Transverse colon (tissue), 4 donors: Measurements from ENCODE around the gene EYA4. TPM values are rescaled to one million over a fixed set of nuclear protein-coding genes. Genes with fewer than 3 reads are reported as not detected.

Experiments
- DNase-seq: peaks from one replicate; pipeline ENCODE4 v3.0.0-alpha.2; 2019
- H3K27ac ChIP-seq, 4 donors: fragments of 200-600 bp; sonication (generic); 2 replicates each; pipeline ENCODE4 v1.5.1; 2016 to 2018; ENCODE audit warnings: inconsistent platforms in 4 of 4
- H3K27me3 ChIP-seq: fragments of 200-600 bp; sonication (generic); 2 replicates; pipeline ENCODE4 v1.5.1; 2017; ENCODE audit warnings: inconsistent platforms
- H3K36me3 ChIP-seq, 4 donors: fragments of 200-600 bp; sonication (generic); 2 replicates each; pipeline ENCODE4 v1.5.1; 2017 to 2019; ENCODE audit warnings: inconsistent platforms in 4 of 4
- H3K4me1 ChIP-seq, 4 donors: fragments of 200-600 bp; sonication (generic); 2 replicates each; pipeline ENCODE4 v1.5.1; 2017 to 2020; ENCODE audit warnings: inconsistent platforms in 4 of 4
- H3K4me3 ChIP-seq, 4 donors: fragments of 200-600 bp; sonication (generic); 1 replicate in 1 of 4; 2 replicates in 3 of 4; pipeline versions ENCODE4 v1.5.1 to v1.6.1; 2017 to 2019; ENCODE audit warnings: inconsistent platforms in 4 of 4
- H3K9me3 ChIP-seq, 2 donors: fragments of 200-600 bp; sonication (generic); 2 replicates each; pipeline ENCODE4 v1.5.1; 2017 to 2019; ENCODE audit warnings: inconsistent platforms in 2 of 2
- EP300 ChIP-seq: sonication (generic); formaldehyde crosslinking; IDR thresholded peaks from one replicate; pipeline ENCODE4 v1.6.1; 2017; ENCODE audit warnings: antibody characterized with exemption, low read depth
- POLR2A ChIP-seq: fragments of 450-650 bp; IDR thresholded peaks from one replicate; pipeline ENCODE4 v1.6.1; 2016; ENCODE audit warnings: antibody characterized with exemption, mild to moderate bottlenecking, moderate library complexity
- POLR2AphosphoS5 ChIP-seq, 3 donors: sonication (generic); formaldehyde crosslinking; IDR thresholded peaks; one replicate each; pipeline ENCODE4 v1.6.1; 2016; ENCODE audit warnings: antibody characterized with exemption in 3 of 3
- WGBS, 2 donors: methylation state at CpG; one replicate each; pipeline ENCODE4 v1.1.5; 2018; ENCODE audit warnings: low coverage in 1 of 2; 5-methylcytosine and 5-hydroxymethylcytosine counted together
- in situ Hi-C, 4 donors: fragments of 200-750 bp; cut with MboI; loops; one replicate each; pipeline versions ENCODE4 v1.15.0 to v1.15.1; 2017; ENCODE audit warnings: low sequenced_read_pairs in 3 of 4, low pct_ligation_motif_present in 1 of 4, low pct_unique_long_range_greater_than_20kb in 1 of 4
- intact Hi-C: fragments of 100-400 bp; cut with DNase I; formaldehyde crosslinking; loops from one replicate; pipeline ENCODE4 v1.15.1; 2023; ENCODE audit warnings: low total_unique reads
- total RNA-seq, 4 donors: library from RNA; depleted of rRNA; stranded (reverse); fragments of >200 nt; gene quantifications; one replicate each; pipeline ENCODE4 v1.1.0, GENCODE V29; 2016
- TF ChIP-seq, protein P1 (sequence below), 5 experiments: fragments of 200-600 bp in 3 of 5; fragments of 450-650 bp in 2 of 5; sonication (generic) in 3 of 5; IDR thresholded peaks; 1 replicate in 2 of 5; 2 replicates in 3 of 5; pipeline ENCODE4 v1.5.1; 2016 to 2017; ENCODE audit warnings: antibody characterized with exemption in 5 of 5, inconsistent platforms in 3 of 5, mild to moderate bottlenecking in 2 of 5, moderate library complexity in 1 of 5

The EYA4 gene
- total RNA-seq, 4 donors from 2014 or later = 0.27 to 0.64 TPM; not detected in 2

DNA sequence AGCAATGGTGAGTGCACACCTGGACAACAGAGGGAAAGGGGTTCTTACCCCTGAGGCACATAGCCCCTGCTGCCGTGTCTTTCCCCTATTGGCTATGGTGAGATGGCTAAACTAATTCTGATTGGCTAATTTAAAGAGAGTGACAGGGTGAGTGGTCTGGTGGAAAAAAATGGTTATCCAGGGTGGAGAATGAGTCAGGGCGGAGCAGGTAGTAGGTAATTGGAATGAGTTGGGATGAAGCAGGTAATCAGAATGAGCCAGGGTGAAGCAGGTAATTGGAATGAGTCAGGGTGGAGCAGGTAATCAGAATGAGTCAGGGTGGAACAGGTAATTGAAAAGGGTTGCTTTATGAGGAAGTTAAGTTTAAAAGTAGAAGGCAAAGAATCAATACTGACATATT, 200.3 kb downstream of the EYA4 start:
- H3K9me3 ChIP-seq = no peaks in the 10 kb centered on the region
- H3K27ac ChIP-seq = no peak overlapping the region
- 67 to 91% methylated on average over 1 to 2 of the region's 2 CpGs for WGBS, 2 donors
- no peaks in the 10 kb centered on the region for H3K27me3 ChIP-seq
- TF ChIP-seq, protein P1, sequence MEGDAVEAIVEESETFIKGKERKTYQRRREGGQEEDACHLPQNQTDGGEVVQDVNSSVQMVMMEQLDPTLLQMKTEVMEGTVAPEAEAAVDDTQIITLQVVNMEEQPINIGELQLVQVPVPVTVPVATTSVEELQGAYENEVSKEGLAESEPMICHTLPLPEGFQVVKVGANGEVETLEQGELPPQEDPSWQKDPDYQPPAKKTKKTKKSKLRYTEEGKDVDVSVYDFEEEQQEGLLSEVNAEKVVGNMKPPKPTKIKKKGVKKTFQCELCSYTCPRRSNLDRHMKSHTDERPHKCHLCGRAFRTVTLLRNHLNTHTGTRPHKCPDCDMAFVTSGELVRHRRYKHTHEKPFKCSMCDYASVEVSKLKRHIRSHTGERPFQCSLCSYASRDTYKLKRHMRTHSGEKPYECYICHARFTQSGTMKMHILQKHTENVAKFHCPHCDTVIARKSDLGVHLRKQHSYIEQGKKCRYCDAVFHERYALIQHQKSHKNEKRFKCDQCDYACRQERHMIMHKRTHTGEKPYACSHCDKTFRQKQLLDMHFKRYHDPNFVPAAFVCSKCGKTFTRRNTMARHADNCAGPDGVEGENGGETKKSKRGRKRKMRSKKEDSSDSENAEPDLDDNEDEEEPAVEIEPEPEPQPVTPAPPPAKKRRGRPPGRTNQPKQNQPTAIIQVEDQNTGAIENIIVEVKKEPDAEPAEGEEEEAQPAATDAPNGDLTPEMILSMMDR (IDR thresholded peaks at IDR 0.05) = no peak
- TF ChIP-seq POLR2A = no peak
- TF ChIP-seq EP300 = no peak
- TF ChIP-seq POLR2AphosphoS5 (IDR thresholded peaks at IDR 0.05) = no peak
- H3K4me3 ChIP-seq = no peak overlapping the region
- intact Hi-C loops = no loop called here
- no peaks in the 10 kb centered on the region for H3K36me3 ChIP-seq
- no peaks in the 10 kb centered on the region for H3K4me1 ChIP-seq
- in situ Hi-C loops = no loop called here
- no peak for DNase-seq

DNA sequence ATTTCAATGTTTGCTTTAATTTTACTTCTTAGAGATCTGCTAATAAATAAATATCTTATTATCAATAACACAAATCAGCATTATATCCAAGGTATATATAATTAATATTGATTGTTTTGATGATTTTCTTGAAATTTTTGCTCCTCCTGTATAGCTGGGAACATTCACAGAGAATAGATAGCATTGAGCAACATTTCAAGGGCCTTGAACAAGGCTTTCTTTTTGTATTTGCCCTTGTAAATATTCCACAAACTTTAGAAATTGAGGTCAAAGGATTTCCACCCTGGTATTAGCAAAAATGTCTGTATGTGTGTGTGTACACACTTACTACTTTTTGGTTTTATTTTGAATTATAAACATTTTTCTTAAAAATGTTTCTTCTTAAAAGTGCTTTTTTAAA, 205.6 kb downstream of the EYA4 start:
- Histone ChIP-seq H3K9me3 (no peaks in the 10 kb centered on the region), H3K4me1 (no peaks in the 10 kb centered on the region), H3K4me3 (no peak overlapping the region), H3K36me3 (no peaks in the 10 kb centered on the region), H3K27ac (no peak overlapping the region), H3K27me3 (no peaks in the 10 kb centered on the region)
- in situ Hi-C loops (no loop called here), intact Hi-C loops (no loop called here)
- TF ChIP-seq POLR2A = no peak
- TF ChIP-seq POLR2AphosphoS5 (IDR thresholded peaks at IDR 0.05) = no peak
- TF ChIP-seq, protein P1 (IDR thresholded peaks at IDR 0.05) = no peak
- TF ChIP-seq EP300 = no peak
- no peak for DNase-seq

GRCh38 chr6:133447924-133448323, 206.8 kb downstream of the EYA4 start:
- no peak for DNase-seq
- Histone ChIP-seq H3K27me3 (no peaks in the 10 kb centered on the region), H3K9me3 (no peaks in the 10 kb centered on the region), H3K4me3 (no peak overlapping the region), H3K36me3 (no peaks in the 10 kb centered on the region), H3K4me1 (no peaks in the 10 kb centered on the region), H3K27ac (no peak overlapping the region)
- in situ Hi-C loops = no loop called here
- TF ChIP-seq POLR2AphosphoS5 (IDR thresholded peaks at IDR 0.05) = no peak
- no peak for TF ChIP-seq POLR2A
- no peak for TF ChIP-seq EP300
- TF ChIP-seq, protein P1 (IDR thresholded peaks at IDR 0.05) = no peak
- intact Hi-C loops = loop anchor here (2.0 kb wide), 1 partner anchor 23 kb away; no protein-coding TSS in a partner anchor

- TF ChIP-seq POLR2A (no peak), POLR2AphosphoS5 (IDR thresholded peaks at IDR 0.05) (no peak), EP300 (no peak)
- TF ChIP-seq, protein P1 (IDR thresholded peaks at IDR 0.05) = no peak
- in situ Hi-C loops = no loop called here
- WGBS, 2 donors = 67 to 70% methylated on average over 6 to 7 of the region's 7 CpGs
Observed at GRCh38 chr6:133456439-133456838, 215.3 kb downstream of the EYA4 start.

More at GRCh38 chr6:133456439-133456838, 215.3 kb downstream of the EYA4 start:
- Histone ChIP-seq H3K27ac (no peak overlapping the region), H3K4me3 (no peak overlapping the region), H3K36me3 (no peaks in the 10 kb centered on the region), H3K27me3 (no peaks in the 10 kb centered on the region), H3K9me3 (no peaks in the 10 kb centered on the region), H3K4me1 (no peaks in the 10 kb centered on the region)
- intact Hi-C loops = no loop called here
- no peak for DNase-seq
